Mesenchymal stem cell (in vitro differentiated cells and primary cell): ENCODE measurements around the gene WDR70.
A peak's percentile ranks its signal among the peaks of the same experiment; 100 is the strongest.
"Not testable (repeated sequence)": the region's sequence is repeated elsewhere in the genome, so short reads cannot be mapped to it uniquely, and the experiment has no call there.

Source experiments
- DNase-seq: peaks from one replicate; pipeline ENCODE4 v3.0.0-alpha.2; 2013
- H2AFZ ChIP-seq: one replicate; pipeline ENCODE4 v1.6.1; 2013; ENCODE audit warnings: low read depth, mild to moderate bottlenecking, control low read depth, inconsistent platforms, low read length, moderate library complexity
- H2AK5ac ChIP-seq: 2 replicates; pipeline ENCODE4 v1.6.1; 2013; ENCODE audit warnings: low read length, moderate library complexity, mild to moderate bottlenecking, inconsistent platforms; ENCODE audit not compliant: severe bottlenecking
- H2BK120ac ChIP-seq: one replicate; pipeline ENCODE4 v1.6.1; 2013; ENCODE audit warnings: low read depth, mild to moderate bottlenecking, inconsistent platforms, low read length, moderate library complexity
- H2BK12ac ChIP-seq, 2 experiments: one replicate each; pipeline ENCODE4 v1.6.1; 2013; ENCODE audit warnings: inconsistent platforms in 2 of 2, low read length in 2 of 2, mild to moderate bottlenecking in 2 of 2, moderate library complexity in 2 of 2, control low read depth in 1 of 2
- H2BK15ac ChIP-seq: one replicate; pipeline ENCODE4 v1.6.1; 2013; ENCODE audit warnings: mild to moderate bottlenecking, low read depth, inconsistent platforms; ENCODE audit not compliant: poor library complexity, severe bottlenecking
- H2BK5ac ChIP-seq: 2 replicates; pipeline ENCODE4 v1.6.1; 2013; ENCODE audit warnings: low read depth, mild to moderate bottlenecking, low read length, control low read depth, inconsistent platforms; ENCODE audit not compliant: poor library complexity, severe bottlenecking
- H3K14ac ChIP-seq, 2 experiments: one replicate each; pipeline ENCODE4 v1.6.1; 2013; ENCODE audit warnings: inconsistent platforms in 2 of 2, low read length in 2 of 2, control low read depth in 1 of 2, mild to moderate bottlenecking in 1 of 2, moderate library complexity in 1 of 2
- H3K18ac ChIP-seq, 2 experiments: one replicate each; pipeline ENCODE4 v1.6.1; 2013; ENCODE audit warnings: inconsistent platforms in 2 of 2, low read length in 2 of 2, control low read depth in 1 of 2, low read depth in 1 of 2, mild to moderate bottlenecking in 1 of 2
- H3K23ac ChIP-seq, 2 experiments: one replicate each; pipeline ENCODE4 v1.6.1; 2013; ENCODE audit warnings: inconsistent platforms in 2 of 2, low read length in 2 of 2, mild to moderate bottlenecking in 2 of 2, moderate library complexity in 2 of 2, control low read depth in 1 of 2
- H3K27ac ChIP-seq: 2 replicates; pipeline ENCODE4 v1.5.1; 2013; ENCODE audit warnings: mild to moderate bottlenecking, moderate library complexity, low read length, control low read depth, inconsistent platforms; ENCODE audit not compliant: poor library complexity, severe bottlenecking
- H3K27me3 ChIP-seq, 2 experiments: 2 replicates each; pipeline versions ENCODE4 v1.6.1 to v1.7.0; 2013; ENCODE audit warnings: low read length in 2 of 2, mild to moderate bottlenecking in 2 of 2, moderate library complexity in 2 of 2, control low read depth in 1 of 2, inconsistent platforms in 1 of 2; ENCODE audit not compliant: control insufficient read depth in 1 of 2, insufficient read depth in 1 of 2
- H3K36me3 ChIP-seq, 2 experiments: 2 replicates each; pipeline versions ENCODE4 v1.6.1 to v1.7.0; 2013; ENCODE audit warnings: low read length in 2 of 2, control low read depth in 1 of 2, inconsistent platforms in 1 of 2, low read depth in 1 of 2, mild to moderate bottlenecking in 1 of 2; ENCODE audit not compliant: insufficient read depth in 2 of 2, control insufficient read depth in 1 of 2
- H3K4ac ChIP-seq, 2 experiments: one replicate each; pipeline ENCODE4 v1.6.1; 2013; ENCODE audit warnings: inconsistent platforms in 2 of 2, low read length in 2 of 2, mild to moderate bottlenecking in 2 of 2, moderate library complexity in 2 of 2, control low read depth in 1 of 2, low read depth in 1 of 2
- H3K4me1 ChIP-seq: 2 replicates; pipeline ENCODE4 v1.6.1; 2013; ENCODE audit warnings: low read depth, low read length, control low read depth; ENCODE audit not compliant: control insufficient read depth, insufficient read depth
- H3K4me2 ChIP-seq: 2 replicates; pipeline ENCODE4 v1.6.1; 2013; ENCODE audit warnings: low read length, mild to moderate bottlenecking, inconsistent platforms; ENCODE audit not compliant: poor library complexity, severe bottlenecking
- H3K4me3 ChIP-seq, 2 experiments: 2 replicates each; pipeline versions ENCODE4 v1.5.1 to v1.7.0; 2013; ENCODE audit warnings: low read length in 2 of 2, mild to moderate bottlenecking in 2 of 2, control low read depth in 1 of 2, low read depth in 1 of 2; ENCODE audit not compliant: insufficient read depth in 1 of 2
- H3K79me1 ChIP-seq: replicated peaks from 2 replicates; pipeline ENCODE4 v1.6.1; 2013; ENCODE audit warnings: mild to moderate bottlenecking, control low read depth, low read length, inconsistent platforms; ENCODE audit not compliant: poor library complexity, severe bottlenecking
- H3K9ac ChIP-seq: 2 replicates; pipeline ENCODE4 v1.7.0; 2013; ENCODE audit warnings: mild to moderate bottlenecking, low read length, moderate library complexity
- H3K9me3 ChIP-seq: 2 replicates; pipeline ENCODE4 v1.7.0; 2013; ENCODE audit warnings: mild to moderate bottlenecking, low read length; ENCODE audit not compliant: control insufficient read depth
- H4K8ac ChIP-seq: one replicate; pipeline ENCODE4 v1.6.1; 2013; ENCODE audit warnings: inconsistent platforms, mild to moderate bottlenecking, low read length, moderate library complexity
- H4K91ac ChIP-seq: one replicate; pipeline ENCODE4 v1.6.1; 2013; ENCODE audit warnings: mild to moderate bottlenecking, low read length, inconsistent platforms
- WGBS: methylation state at CpG from one replicate; pipeline ENCODE4 v1.1.7; 2013; ENCODE audit warnings: mixed read lengths; 5-methylcytosine and 5-hydroxymethylcytosine counted together

The WDR70 gene

GRCh38 chr5:37435261-37435660 is 56.1 kb downstream of the WDR70 start:
- H2BK12ac ChIP-seq, result no peak overlapping the region
- H3K9ac ChIP-seq, result no peak overlapping the region
- no peak overlapping the region for H4K8ac ChIP-seq
- no peak overlapping the region for H2AFZ ChIP-seq
- no peaks in the 10 kb centered on the region for H3K9me3 ChIP-seq
- no peak overlapping the region for H2BK120ac ChIP-seq
- peaks cover 0 to 9% of the 10 kb centered on the region in 2 experiments for H3K36me3 ChIP-seq
- no peak overlapping the region for H2AK5ac ChIP-seq
- H3K27ac ChIP-seq, result no peak overlapping the region
- H3K4me2 ChIP-seq, result no peak overlapping the region
- no peak overlapping the region for H2BK15ac ChIP-seq
- H3K4ac ChIP-seq, result no peak overlapping the region
- H2BK5ac ChIP-seq, result no peak overlapping the region
- DNase-seq, result peak; percentile 18
- H3K27me3 ChIP-seq, result no peaks in the 10 kb centered on the region
- no peak overlapping the region for H4K91ac ChIP-seq
- no peak overlapping the region for H3K18ac ChIP-seq
- peaks cover 15% of the 10 kb centered on the region for H3K79me1 ChIP-seq
- H3K4me1 ChIP-seq, result no peaks in the 10 kb centered on the region
- no peak overlapping the region for H3K23ac ChIP-seq
- H3K14ac ChIP-seq, result no peak overlapping the region
- H3K4me3 ChIP-seq, result no peak overlapping the region

DNA sequence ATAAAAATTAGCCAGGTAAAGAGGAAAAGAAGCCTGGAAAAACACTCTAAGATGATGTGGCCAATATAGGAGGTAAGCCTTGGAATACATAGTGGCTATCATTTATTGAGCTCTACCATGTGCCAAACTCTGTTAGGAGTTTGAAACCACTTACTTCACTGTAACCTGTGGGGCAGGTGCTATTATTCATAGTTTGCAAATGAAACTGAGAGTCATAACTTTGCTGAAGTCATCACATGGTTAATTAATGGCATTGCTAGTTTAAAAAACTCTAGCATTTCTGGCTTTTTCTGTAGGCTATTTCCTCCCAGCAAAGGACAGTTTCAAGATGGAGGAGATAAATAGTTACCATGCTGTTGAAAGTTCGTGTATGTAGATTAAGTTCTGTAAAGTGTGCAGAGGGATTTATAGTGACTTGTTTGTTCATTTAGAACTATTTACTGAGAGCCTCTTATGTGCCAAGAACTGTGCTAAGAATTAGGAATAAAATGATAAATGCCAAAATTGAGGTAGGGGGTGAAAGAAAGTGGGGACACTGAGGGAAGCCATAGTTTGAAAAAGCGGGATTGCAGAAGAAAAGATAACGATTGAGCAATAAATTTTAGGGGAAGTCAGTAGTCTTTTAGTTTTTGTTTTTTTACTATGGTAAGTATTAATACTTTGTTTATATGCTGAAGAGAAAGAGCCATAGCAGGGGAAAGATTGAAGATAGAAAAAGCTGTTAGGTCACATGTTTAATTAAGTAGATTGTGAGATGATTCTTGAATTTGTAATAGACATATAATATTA is 57.2 kb downstream of the WDR70 start:
- DNase-seq, result no peak
- H3K9ac ChIP-seq, result no peak overlapping the region
- H3K4me3 ChIP-seq, result no peak overlapping the region
- peaks cover 0 to 9% of the 10 kb centered on the region in 2 experiments for H3K36me3 ChIP-seq
- WGBS, result 89% methylated on average over 3 of the region's 3 CpGs
- peaks cover 11% of the 10 kb centered on the region for H3K79me1 ChIP-seq
- H3K27ac ChIP-seq, result no peak overlapping the region
- no peak overlapping the region for H2AK5ac ChIP-seq
- H3K4ac ChIP-seq, result no peak overlapping the region
- no peak overlapping the region for H2BK120ac ChIP-seq
- H2AFZ ChIP-seq, result no peak overlapping the region
- no peak overlapping the region for H3K14ac ChIP-seq
- no peak overlapping the region for H2BK12ac ChIP-seq
- H3K4me2 ChIP-seq, result no peak overlapping the region
- H3K4me1 ChIP-seq, result no peaks in the 10 kb centered on the region
- H3K23ac ChIP-seq, result no peak overlapping the region
- no peak overlapping the region for H4K8ac ChIP-seq
- H3K9me3 ChIP-seq, result no peaks in the 10 kb centered on the region
- H2BK5ac ChIP-seq, result no peak overlapping the region
- no peak overlapping the region for H4K91ac ChIP-seq
- H3K27me3 ChIP-seq, result no peaks in the 10 kb centered on the region
- no peak overlapping the region for H2BK15ac ChIP-seq
- no peak overlapping the region for H3K18ac ChIP-seq

DNA sequence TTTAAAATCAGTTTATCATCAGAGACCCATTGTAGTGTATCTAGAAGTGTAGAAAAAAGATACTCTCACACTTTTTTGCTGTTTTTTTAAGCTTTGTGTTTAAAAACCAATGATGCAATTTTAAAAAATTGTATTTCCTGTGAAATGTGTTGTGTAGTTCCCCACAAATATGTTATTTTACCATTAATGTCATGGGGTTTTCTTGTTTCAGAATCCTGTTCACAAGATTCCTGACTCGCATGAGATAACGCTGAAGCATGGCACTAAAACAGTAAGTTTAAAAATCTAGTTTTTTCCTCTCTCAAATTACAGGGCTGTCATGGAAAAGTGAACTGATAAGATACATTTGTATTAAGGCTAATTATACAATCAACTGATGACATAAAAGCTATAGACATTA is 58.6 kb downstream of the WDR70 start:
- H3K4me2 ChIP-seq, result no peak overlapping the region
- H3K4ac ChIP-seq, result no peak overlapping the region
- peak; percentile 11 for DNase-seq
- no peak overlapping the region for H2AFZ ChIP-seq
- WGBS, result no CpG with 5 or more reads among the region's 2 CpGs
- no peak overlapping the region for H4K8ac ChIP-seq
- no peak overlapping the region for H3K9ac ChIP-seq
- H3K27ac ChIP-seq, result no peak overlapping the region
- no peak overlapping the region for H2BK12ac ChIP-seq
- H3K27me3 ChIP-seq, result no peaks in the 10 kb centered on the region
- H2BK120ac ChIP-seq, result no peak overlapping the region
- H2BK5ac ChIP-seq, result no peak overlapping the region
- H3K79me1 ChIP-seq, result peaks cover 12% of the 10 kb centered on the region
- no peak overlapping the region for H4K91ac ChIP-seq
- H3K4me1 ChIP-seq, result no peaks in the 10 kb centered on the region
- no peak overlapping the region for H3K23ac ChIP-seq
- no peak overlapping the region for H3K18ac ChIP-seq
- H3K36me3 ChIP-seq, result peaks cover 0 to 12% of the 10 kb centered on the region in 2 experiments
- no peak overlapping the region for H2BK15ac ChIP-seq
- H3K9me3 ChIP-seq, result no peaks in the 10 kb centered on the region
- no peak overlapping the region for H3K4me3 ChIP-seq
- no peak overlapping the region for H3K14ac ChIP-seq
- no peak overlapping the region for H2AK5ac ChIP-seq

DNA sequence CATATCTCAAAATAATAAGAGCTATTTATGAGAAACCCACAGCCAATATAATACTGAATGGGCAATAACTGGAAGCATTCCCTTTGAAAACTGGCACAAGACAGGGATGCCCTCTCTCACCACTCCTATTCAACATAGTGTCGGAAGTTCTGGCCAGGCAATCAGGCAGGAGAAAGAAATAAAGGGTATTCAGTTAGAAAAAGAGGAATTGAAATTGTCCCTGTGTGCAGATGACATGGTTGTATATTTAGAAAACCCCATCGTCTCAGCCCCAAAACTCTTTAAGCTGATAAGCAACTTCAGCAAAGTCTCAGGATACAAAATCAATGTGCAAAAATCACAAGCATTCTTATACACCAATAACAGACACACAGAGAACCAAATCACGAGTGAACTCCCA is 66.7 kb downstream of the WDR70 start:
- not testable (repeated sequence) for H3K18ac ChIP-seq, H2BK5ac ChIP-seq, H2AK5ac ChIP-seq, H2AFZ ChIP-seq, H4K91ac ChIP-seq, H3K79me1 ChIP-seq, H3K4ac ChIP-seq, H3K9me3 ChIP-seq, H2BK120ac ChIP-seq, H3K9ac ChIP-seq, H3K27me3 ChIP-seq, H4K8ac ChIP-seq, H3K4me3 ChIP-seq, H2BK12ac ChIP-seq, H2BK15ac ChIP-seq, H3K4me2 ChIP-seq, H3K4me1 ChIP-seq, H3K14ac ChIP-seq, DNase-seq, H3K23ac ChIP-seq, H3K27ac ChIP-seq
- 100% methylated on average over 1 of the region's 3 CpGs for WGBS
- peaks cover 3 to 17% of the 10 kb centered on the region in 2 experiments for H3K36me3 ChIP-seq
